HG02642 (cell line): Measurements from ENCODE around the gene METTL25.

Experiments used
- ATAC-seq: cut with Tn5 transposase; IDR thresholded peaks from one replicate; pipeline ENCODE4 v1.9.1; 2021; ENCODE audit warnings: mild to moderate bottlenecking; ENCODE audit not compliant: unreplicated experiment, poor library complexity

Gene METTL25

GRCh38 chr12:82522285-82522684, 164.0 kb downstream of the METTL25 start:
- ATAC-seq = no peak

GRCh38 chr12:82522762-82523161, 164.4 kb downstream of the METTL25 start:
- no peak for ATAC-seq

GRCh38 chr12:82523996-82524395, 165.7 kb downstream of the METTL25 start:
- ATAC-seq = peak; percentile 65

GRCh38 chr12:82524641-82525040, 166.3 kb downstream of the METTL25 start:
- ATAC-seq = no peak

GRCh38 chr12:82525616-82526015, 167.3 kb downstream of the METTL25 start:
- no peak for ATAC-seq

- peak; percentile 68 for ATAC-seq
These were observed 168.9 kb downstream of the METTL25 start for GRCh38 chr12:82527165-82527780.
